ENCODE results near the gene CADPS.

DNA sequence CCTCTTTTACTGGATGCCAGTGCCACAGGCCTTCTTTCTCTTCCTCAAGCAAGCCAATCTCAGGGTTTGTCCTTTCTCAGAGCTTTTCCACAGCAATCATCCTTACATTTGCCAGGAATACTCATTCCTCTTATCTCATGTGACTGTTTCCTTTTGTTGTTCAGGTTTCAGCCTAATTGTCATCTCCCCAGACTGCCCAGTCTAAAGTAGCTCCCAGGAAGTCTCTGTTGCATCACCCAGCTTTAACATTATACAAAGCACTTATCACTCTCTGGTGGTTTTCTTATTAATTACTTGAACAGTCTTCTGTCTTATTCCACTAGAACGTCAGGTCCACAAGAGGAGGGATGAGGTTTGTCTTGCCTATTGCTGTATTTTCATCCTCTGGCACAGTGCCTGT, 65.8 kb downstream of the CADPS start:
- TF ChIP-seq, protein P1, sequence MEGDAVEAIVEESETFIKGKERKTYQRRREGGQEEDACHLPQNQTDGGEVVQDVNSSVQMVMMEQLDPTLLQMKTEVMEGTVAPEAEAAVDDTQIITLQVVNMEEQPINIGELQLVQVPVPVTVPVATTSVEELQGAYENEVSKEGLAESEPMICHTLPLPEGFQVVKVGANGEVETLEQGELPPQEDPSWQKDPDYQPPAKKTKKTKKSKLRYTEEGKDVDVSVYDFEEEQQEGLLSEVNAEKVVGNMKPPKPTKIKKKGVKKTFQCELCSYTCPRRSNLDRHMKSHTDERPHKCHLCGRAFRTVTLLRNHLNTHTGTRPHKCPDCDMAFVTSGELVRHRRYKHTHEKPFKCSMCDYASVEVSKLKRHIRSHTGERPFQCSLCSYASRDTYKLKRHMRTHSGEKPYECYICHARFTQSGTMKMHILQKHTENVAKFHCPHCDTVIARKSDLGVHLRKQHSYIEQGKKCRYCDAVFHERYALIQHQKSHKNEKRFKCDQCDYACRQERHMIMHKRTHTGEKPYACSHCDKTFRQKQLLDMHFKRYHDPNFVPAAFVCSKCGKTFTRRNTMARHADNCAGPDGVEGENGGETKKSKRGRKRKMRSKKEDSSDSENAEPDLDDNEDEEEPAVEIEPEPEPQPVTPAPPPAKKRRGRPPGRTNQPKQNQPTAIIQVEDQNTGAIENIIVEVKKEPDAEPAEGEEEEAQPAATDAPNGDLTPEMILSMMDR (IDR thresholded peaks at IDR 0.05) = no peak
- TF ChIP-seq POLR2A (IDR thresholded peaks at IDR 0.05) = no peak
